ENCODE measurements around the gene TEFM.

TEFM gene

GRCh38 chr17:30869005-30869404 is 37.0 kb downstream of the TEFM start:
- Histone ChIP-seq H3K27me3 (ENCODE audit: control insufficient read depth, insufficient read depth, low read length) (no peaks in the 10 kb centered on the region), H3K27ac (ENCODE audit: low read depth, low read length) (no peak overlapping the region), H3K4me3 (ENCODE audit: low read depth, low read length) (no peak overlapping the region), H3K9me3 (ENCODE audit: control insufficient read depth, insufficient read depth, low read depth, low read length) (no peaks in the 10 kb centered on the region), H3K4me1 (ENCODE audit: control insufficient read depth, insufficient read depth, low read length) (no peaks in the 10 kb centered on the region), H3K9ac (ENCODE audit: low read length) (no peak overlapping the region), H3K36me3 (ENCODE audit: control insufficient read depth, insufficient read depth, low read length) (peaks cover 80% of the 10 kb centered on the region)

- H3K9me3 ChIP-seq (ENCODE audit: control insufficient read depth, insufficient read depth, low read depth, low read length): no peaks in the 10 kb centered on the region
- no peak overlapping the region for H3K9ac ChIP-seq (ENCODE audit: low read length)
- no peaks in the 10 kb centered on the region for H3K27me3 ChIP-seq (ENCODE audit: control insufficient read depth, insufficient read depth, low read length)
- peaks cover 72% of the 10 kb centered on the region for H3K36me3 ChIP-seq (ENCODE audit: control insufficient read depth, insufficient read depth, low read length)
- H3K27ac ChIP-seq (ENCODE audit: low read depth, low read length): no peak overlapping the region
- H3K4me3 ChIP-seq (ENCODE audit: low read depth, low read length): no peak overlapping the region
- no peaks in the 10 kb centered on the region for H3K4me1 ChIP-seq (ENCODE audit: control insufficient read depth, insufficient read depth, low read length)
Measured at GRCh38 chr17:30864636-30865035, 41.4 kb downstream of the TEFM start.

- Histone ChIP-seq H3K9ac (ENCODE audit: low read length) (no peak overlapping the region), H3K27ac (ENCODE audit: low read depth, low read length) (no peak overlapping the region), H3K4me1 (ENCODE audit: control insufficient read depth, insufficient read depth, low read length) (no peaks in the 10 kb centered on the region), H3K27me3 (ENCODE audit: control insufficient read depth, insufficient read depth, low read length) (no peaks in the 10 kb centered on the region), H3K9me3 (ENCODE audit: control insufficient read depth, insufficient read depth, low read depth, low read length) (no peaks in the 10 kb centered on the region), H3K4me3 (ENCODE audit: low read depth, low read length) (no peak overlapping the region), H3K36me3 (ENCODE audit: control insufficient read depth, insufficient read depth, low read length) (peaks cover 68% of the 10 kb centered on the region)
Measured at GRCh38 chr17:30858556-30859250, 47.3 kb downstream of the TEFM start.

GRCh38 chr17:30854146-30854545 is 51.9 kb downstream of the TEFM start:
- no peak overlapping the region for H3K9ac ChIP-seq (ENCODE audit: low read length)
- no peaks in the 10 kb centered on the region for H3K9me3 ChIP-seq (ENCODE audit: control insufficient read depth, insufficient read depth, low read depth, low read length)
- peaks cover 70% of the 10 kb centered on the region for H3K36me3 ChIP-seq (ENCODE audit: control insufficient read depth, insufficient read depth, low read length)
- H3K4me1 ChIP-seq (ENCODE audit: control insufficient read depth, insufficient read depth, low read length): no peaks in the 10 kb centered on the region
- no peak overlapping the region for H3K27ac ChIP-seq (ENCODE audit: low read depth, low read length)
- H3K27me3 ChIP-seq (ENCODE audit: control insufficient read depth, insufficient read depth, low read length): no peaks in the 10 kb centered on the region
- H3K4me3 ChIP-seq (ENCODE audit: low read depth, low read length): no peak overlapping the region

Measured in HUES6 (cell line).